Measurements from ENCODE around the gene LZTS3.

DNA sequence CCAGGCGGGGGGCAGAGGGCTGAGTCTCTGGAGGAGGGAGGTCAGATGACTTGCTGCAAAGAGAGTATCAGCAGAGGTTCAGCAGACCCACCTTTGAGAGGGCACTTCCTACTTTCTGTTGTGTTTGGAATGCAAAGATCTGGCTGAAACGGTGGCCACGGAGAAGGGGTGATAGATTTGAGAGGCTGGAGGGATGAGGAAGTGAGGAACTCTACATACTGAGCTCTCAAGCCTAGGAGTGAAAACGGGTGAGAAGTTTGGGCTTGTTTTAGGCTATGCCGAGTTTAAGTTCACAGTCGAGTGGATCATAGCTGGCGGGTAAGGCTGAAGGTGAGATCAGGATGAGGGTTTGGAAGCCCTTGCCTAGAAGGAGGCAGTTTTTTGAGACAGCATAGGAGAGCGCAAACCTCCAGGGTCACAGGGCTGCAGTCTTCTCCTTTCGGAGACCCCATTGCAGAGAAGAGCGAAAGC is 35.5 kb upstream of the LZTS3 start:
- TF ChIP-seq, protein P1, sequence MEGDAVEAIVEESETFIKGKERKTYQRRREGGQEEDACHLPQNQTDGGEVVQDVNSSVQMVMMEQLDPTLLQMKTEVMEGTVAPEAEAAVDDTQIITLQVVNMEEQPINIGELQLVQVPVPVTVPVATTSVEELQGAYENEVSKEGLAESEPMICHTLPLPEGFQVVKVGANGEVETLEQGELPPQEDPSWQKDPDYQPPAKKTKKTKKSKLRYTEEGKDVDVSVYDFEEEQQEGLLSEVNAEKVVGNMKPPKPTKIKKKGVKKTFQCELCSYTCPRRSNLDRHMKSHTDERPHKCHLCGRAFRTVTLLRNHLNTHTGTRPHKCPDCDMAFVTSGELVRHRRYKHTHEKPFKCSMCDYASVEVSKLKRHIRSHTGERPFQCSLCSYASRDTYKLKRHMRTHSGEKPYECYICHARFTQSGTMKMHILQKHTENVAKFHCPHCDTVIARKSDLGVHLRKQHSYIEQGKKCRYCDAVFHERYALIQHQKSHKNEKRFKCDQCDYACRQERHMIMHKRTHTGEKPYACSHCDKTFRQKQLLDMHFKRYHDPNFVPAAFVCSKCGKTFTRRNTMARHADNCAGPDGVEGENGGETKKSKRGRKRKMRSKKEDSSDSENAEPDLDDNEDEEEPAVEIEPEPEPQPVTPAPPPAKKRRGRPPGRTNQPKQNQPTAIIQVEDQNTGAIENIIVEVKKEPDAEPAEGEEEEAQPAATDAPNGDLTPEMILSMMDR (IDR thresholded peaks at IDR 0.05; ENCODE audit: insufficient read depth, low read length): no peak
- TF ChIP-seq, protein P2, sequence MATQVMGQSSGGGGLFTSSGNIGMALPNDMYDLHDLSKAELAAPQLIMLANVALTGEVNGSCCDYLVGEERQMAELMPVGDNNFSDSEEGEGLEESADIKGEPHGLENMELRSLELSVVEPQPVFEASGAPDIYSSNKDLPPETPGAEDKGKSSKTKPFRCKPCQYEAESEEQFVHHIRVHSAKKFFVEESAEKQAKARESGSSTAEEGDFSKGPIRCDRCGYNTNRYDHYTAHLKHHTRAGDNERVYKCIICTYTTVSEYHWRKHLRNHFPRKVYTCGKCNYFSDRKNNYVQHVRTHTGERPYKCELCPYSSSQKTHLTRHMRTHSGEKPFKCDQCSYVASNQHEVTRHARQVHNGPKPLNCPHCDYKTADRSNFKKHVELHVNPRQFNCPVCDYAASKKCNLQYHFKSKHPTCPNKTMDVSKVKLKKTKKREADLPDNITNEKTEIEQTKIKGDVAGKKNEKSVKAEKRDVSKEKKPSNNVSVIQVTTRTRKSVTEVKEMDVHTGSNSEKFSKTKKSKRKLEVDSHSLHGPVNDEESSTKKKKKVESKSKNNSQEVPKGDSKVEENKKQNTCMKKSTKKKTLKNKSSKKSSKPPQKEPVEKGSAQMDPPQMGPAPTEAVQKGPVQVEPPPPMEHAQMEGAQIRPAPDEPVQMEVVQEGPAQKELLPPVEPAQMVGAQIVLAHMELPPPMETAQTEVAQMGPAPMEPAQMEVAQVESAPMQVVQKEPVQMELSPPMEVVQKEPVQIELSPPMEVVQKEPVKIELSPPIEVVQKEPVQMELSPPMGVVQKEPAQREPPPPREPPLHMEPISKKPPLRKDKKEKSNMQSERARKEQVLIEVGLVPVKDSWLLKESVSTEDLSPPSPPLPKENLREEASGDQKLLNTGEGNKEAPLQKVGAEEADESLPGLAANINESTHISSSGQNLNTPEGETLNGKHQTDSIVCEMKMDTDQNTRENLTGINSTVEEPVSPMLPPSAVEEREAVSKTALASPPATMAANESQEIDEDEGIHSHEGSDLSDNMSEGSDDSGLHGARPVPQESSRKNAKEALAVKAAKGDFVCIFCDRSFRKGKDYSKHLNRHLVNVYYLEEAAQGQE (IDR thresholded peaks at IDR 0.05; ENCODE audit: insufficient replicate concordance, low read depth): no peak
- TF ChIP-seq GABPA (IDR thresholded peaks at IDR 0.05; ENCODE audit: low read depth) (no peak), POLR2AphosphoS5 (IDR thresholded peaks at IDR 0.05; ENCODE audit: low read depth) (no peak), SPI1 (IDR thresholded peaks at IDR 0.05; ENCODE audit: borderline replicate concordance, low read depth) (peak; percentile 84)
